COLO668 (cell line): ENCODE results near the gene LAMB2.

Experiments
- DNase-seq: peaks from one replicate; lab custom pipeline; 2025; ENCODE audit not compliant: unreplicated experiment; lab: John Stamatoyannopoulos, UW

LAMB2 gene

DNA sequence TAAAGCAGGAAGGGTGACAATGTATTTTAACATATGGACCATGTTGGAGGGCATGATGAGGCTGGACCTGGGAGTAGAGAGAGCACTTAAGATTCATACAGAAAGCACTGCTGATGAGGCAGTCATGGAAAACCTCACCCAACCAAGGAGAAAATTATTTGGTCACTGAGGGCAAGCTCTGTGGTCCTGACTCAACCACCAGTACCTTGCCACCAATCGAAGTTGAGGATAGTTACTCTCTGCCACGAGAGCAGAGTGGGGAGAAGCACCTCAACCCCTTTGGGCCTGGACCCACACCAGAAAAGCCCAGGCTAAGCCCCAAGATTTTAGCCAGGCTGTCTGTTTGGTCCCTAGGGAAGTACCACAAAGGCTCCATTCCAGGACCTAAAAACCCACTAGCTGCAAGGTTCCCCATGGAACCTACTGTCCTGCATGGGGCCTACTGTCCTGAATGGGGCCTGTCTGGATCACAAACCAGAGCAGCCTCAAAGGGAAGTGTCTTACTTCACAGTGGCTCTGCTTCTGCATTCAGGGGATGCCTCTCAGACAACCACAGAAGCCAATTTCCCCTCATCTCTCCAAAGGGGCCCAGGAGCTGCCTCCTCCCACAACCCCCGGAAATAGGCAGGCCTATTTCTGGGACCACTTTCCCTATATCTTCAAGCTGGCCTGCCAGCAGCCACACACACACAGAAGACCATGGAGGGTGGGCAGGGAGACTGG is 29.1 kb upstream of the LAMB2 start:
- no peak for DNase-seq

DNA sequence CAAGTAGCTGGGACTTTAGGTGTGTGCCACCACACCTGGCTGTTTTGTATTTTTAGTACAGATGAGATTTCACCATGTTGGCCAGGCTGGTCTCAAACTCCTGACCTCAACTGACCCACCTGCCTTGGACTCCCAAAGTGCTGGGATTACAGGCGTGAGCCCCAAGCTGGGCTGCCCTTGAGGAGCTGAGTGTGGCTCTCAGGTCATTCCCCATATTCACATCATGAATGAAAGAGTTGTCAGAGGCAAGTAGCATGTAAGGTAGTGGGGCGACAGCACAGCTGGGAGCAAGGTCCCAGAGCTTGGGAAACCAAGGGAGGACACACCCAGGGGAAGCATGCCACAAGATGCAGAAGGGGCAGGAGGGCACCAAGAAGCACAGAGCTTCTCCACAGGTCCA is 28.3 kb upstream of the LAMB2 start:
- no peak for DNase-seq

DNA sequence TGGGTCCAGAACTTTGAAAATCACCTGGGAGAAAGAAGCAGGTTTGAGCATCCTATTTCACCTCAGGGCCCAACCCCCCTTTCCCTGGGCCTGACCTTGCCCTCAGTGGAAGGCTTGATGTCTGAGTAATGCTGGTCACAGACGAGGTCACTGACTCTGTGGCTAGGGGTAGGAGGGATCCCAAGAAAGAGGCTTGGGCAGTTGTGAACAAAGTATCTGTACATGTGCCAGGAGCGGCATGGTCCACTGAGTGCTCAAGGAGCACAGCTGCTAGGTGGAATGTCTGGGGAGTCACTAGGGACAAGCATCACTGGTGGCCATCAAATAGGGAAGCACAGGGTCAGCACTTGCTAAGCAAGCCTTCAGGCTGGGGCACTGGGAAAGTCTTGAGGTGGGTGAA is 25.9 kb upstream of the LAMB2 start:
- DNase-seq: no peak

DNA sequence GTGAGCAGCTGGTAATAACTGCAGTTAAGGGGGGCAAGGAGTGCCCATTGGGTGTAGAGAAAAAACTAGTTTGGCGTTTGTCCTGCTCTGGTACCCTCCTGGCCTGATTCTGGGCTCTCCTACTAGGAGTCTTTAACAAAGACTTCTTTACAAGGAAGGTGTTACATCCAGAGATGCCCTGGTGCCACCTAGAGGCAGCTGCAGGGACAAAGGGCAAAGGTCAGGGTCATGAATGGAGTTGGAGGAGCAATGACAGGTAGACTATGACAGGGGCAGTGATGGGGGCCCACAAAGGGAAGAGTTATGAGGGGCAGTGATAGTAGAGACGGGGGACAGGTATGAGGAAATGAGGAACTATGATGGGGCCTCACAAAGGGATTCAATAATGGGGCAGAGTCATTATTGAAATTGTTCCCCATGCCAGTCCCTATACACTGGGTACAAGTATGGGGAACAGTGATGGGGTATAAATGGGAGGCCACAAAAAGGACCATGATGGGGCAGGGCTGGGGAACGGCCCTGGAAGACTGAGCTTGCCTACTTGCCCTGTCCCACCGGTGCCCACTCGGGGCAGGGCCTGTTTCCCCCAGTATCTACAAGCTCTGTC is 25.4 kb upstream of the LAMB2 start:
- peak; percentile 30 for DNase-seq

DNA sequence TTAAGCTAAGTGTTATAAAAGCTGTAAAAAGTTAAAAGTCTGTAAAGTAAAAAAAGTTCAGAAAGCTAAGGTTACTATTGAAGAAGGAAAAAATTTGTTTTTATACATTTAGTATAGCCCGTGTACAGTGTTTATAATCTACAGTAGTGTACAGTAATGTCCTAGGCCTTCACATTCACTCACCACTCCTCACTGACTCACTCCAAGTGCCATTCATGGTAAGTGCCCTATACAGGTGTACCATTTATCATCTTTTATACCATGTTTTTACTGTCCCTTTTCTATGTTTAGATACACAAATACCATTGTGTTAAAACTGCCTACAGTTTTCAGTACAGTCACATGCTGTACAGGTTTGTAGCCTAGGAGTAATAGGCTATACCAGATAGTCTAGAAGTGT is 24.4 kb upstream of the LAMB2 start:
- no peak for DNase-seq

DNA sequence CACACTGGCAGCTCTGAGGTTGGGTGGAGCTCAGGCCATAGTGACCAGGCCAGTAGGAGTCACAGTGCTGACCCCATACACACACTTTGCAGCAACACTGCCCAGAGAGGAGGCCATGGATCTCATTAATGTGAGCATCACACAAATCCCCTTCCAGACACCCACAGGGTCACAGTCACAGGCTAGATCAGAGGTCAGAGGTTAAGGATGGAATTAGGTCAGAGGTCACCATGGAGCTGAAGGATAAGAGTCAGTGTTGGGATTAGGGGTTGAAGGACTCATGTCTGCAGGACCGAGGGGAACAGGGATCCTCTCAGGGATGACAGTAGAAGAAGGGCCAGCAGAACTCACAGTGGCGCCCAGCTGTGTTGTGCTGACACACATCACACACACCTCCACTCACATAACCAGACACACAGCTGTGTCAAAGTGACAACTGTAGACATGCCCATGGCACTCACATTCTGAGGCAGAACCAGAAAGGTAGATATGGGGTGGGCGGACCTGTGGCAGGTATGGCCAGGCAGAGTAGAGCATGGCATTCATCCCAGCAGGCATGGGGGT is 20.6 kb upstream of the LAMB2 start:
- no peak for DNase-seq

DNA sequence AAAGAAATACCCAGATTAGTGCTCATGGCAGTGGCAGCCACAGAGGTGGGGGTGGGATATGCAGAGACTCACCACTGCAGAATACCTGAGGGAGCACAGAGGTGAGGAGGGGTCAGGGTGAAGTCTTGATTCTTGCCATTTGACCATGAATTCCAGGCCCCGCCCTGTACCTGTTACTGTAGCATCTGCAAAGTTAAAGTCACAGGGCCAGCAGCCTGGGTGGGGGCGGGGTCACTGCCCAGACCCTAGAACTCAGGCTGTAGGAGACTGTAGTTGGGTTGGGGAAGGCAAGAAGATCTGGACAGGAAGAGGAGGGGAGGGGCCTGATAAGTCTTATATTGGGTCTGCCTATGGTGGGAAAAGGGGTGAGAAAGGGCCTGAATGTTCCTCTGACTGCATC is 18.8 kb upstream of the LAMB2 start:
- no peak for DNase-seq

DNA sequence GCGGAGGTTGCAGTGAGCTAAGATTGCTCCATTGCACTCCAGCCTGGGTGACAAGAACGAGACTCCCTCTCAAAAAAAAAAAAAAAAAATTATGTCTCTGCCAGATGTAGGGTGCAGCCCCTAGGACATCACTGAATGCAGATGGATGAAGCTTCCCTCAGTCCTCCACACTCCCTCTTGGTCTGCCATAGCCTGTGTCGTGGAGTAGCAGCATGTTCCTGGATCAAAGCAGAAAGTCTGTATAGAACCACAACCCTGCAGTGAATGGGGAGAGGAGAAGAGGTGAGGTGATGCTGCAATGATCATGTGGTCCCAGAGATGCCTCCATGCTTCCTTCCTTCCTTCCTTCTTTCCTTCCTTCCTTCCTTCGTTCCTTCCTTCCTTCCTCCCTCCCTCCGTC is 15.3 kb upstream of the LAMB2 start:
- DNase-seq: no peak

DNA sequence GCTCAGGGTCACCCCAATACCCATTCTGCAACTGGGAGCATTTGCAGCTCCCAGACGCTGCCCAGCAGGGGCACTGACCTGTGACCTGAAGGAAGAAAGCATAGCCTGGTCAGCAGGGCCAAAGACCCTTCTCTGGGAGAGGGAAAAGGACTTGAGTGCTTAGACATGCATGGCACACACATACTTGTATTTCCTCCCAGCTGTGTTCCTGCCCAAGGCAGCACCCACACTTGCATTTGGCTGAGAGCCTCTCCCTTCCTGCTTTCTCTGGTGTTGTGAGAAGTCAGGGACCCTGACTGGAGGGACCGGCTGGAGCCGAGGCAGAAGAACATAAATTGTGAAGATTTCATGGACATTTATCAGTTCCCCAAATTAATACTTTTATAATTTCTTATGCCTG is 7.2 kb upstream of the LAMB2 start:
- DNase-seq: no peak

DNA sequence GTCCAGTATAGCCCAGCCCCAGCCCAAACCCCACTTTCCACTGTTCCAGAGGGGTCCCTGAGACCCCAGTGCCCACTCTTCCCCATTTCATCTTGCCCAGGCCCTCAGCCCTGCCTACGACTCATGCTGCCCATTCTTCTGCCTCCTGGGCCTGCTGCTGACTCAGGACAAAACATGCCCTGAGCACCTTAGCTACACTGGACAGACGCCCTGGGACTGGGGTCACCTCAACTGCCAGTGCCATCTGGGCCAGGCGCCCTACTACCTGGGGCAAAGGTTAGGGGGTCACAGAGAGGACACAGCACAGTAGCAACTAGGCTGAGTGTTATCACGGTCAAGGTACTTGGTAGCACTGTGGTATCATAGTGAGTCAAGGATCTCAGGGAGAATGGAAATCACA is 2.6 kb upstream of the LAMB2 start:
- no peak for DNase-seq

DNA sequence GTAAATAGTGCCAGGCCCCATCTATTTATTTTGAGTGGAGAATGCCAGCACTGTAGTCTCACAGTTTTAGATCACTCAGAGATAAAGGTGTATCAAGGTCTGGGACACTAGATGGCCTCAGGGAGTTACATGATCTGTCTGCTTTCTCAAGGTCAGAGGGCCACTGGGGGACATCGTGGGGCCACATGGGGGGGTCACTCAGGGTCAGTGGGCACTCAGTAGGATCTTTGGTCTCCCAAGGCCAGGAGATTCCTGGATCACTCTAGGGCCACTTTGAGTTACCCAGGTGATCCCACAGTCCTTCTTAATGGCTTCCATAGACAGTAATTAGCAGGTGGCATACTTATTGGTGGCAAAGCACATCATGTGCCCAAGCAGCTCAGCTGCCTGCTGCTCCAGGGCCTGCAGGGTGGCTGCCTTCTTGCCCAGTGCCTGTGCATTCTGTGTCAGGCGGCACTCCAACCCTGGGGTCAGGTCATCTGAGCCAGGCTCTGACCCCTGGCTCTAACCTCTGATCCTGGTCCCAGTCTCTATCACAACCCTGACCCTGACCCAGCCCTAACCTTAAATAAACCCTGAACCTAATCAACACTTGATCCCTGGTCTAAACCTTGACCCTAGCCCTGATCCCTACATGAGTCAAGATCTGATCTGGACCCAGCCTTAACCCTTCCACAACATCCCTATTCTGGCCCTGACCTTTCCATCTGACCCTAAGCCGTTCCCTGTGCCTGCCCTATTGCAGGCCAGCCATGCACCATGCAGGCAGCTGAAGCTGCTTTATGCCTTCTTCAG is 1.8 kb upstream of the LAMB2 start:
- no peak for DNase-seq

DNA sequence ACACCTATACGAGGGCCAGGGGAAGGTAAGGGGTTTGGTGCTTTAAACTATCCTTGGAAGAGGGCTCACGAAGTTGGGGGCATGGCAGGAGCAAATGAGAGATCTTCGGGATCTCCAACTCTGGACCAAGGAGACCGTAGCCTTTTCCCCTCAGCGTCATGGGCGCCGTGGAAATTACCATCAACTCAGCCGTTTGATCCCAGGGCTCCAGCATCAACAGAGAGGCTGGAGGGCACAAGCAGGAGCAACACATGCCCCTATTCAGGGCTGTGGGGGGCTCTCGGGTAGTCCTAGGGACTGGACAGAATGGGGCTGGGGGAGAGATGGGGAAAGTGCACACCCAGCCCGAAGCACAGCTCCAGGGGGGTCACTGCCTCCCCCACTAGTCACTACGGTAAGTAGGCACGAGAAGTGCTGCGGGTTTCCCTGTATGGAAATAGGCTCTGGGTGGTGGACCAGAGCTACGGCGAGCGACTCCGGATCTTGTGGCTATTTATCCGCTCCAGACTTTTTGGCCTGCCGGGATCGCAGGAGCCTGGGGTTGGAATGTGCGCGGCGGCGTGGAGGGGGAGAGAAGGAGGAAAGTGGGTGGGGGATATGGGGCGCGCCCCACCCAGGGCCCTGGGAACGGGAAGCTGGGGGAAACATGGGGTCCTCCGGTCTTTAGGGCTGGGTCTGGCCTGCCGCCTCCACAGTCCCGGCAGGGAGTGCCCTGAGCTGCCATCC is 539 bp upstream of the LAMB2 start:
- peak; percentile 65 for DNase-seq

DNA sequence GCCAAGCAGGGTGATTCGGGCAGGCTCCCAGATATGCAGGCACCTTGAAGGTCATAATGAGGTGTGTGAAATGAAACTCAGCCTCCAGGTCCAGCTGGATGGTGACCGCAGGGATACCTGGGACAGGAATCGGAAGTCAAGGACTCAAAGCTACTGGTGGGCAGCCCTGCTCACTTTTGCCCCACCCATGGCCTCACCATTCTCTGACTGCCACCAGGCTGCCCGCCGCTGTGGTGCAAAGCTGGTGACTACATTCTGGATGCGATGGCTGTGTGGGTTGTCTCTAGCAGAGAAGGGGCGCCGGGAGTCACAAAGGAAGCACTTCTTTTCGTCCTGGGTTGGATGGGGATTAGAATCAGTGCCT is 795 bp downstream of the LAMB2 start:
- no peak for DNase-seq

DNA sequence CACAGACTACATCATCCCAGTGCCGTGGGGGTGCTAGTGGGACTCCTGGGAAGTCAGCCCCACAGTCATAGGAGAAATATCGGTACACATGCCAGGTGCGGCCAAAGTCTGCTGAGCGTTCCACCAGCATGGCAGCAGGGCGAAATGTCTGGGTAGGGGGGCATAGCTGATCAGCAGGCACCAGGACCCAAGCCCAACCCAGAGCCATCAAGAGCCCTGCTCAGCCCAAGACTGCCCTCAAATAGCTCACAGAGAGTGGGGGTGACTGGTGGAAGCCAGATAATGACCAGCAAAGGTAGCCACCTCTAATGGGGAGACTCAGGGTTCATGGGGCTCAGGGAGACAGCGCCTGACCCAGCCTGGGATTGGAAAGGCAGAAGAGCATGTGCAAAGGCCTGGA is 1.3 kb downstream of the LAMB2 start:
- no peak for DNase-seq

DNA sequence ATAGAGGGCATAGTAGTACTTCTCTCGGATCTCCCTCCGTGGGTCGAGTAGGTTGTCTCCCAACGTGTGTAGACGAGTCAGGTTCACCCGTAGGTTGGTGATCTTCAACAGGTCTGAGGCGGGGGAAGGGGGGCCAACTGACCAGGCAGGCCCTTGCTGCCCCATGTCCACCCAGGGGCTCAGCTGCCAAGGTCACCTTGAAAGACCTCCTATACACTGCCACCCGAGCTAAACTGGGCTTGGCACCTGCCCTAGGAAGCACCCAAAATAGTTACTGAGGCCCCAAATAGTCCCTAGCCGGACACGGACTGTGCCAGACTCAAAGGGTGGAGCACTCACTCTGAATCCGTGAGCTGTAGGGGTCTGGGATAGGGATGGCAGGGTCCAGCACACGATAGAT is 1.8 kb downstream of the LAMB2 start:
- no peak for DNase-seq

DNA sequence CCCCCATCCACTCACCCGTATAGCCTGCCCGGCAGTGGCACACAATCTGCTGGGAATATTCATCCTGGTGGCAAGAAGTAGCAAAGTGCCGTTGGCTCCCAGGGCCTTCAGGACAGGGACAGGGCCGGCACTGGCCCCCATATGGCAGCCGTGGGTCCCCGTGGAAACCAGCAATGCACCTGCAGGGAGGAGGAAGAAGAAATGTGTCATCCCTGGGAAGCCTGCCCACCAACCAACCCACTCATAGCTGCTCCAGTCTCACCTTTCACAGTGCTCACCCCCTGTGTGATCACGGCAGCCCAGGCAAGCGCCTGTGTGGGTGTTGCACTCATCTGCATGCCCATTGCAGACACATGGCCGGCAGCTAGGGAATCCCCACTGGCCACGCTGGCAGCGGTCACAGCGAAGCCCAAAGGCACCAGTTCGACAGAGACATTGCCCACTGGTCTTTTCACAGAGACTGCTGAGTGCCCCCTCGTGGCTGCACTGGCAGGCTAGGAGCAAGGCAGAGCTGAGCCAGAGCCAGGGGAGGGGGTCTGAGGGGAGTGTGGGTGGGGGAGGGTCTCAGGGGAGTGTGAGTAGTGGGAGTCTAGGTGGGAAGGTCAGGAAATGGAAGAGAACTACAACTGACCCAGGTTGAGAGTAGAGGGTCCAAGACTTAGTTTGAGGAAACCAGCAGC is 7.7 kb downstream of the LAMB2 start:
- DNase-seq: peak; percentile 1

DNA sequence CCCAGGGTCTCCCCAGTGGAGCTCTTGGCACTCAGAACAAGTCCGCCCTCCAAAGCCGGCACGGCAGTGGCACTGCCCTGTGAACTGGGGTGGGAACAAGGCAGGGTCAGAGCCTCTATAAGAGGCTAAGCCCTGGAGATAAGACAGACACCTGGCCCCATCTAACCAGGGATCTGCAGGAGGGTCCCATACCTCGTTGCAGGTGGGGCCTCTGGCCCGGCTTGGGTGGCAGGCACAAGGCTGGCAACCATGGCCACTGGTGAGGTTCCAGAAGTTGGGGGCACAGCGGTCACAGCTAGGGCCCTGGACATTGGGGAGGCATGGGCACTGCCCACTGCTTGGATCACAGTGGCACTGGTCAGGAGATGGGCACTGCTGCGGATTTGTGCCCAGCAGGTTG is 8.6 kb downstream of the LAMB2 start:
- no peak for DNase-seq

DNA sequence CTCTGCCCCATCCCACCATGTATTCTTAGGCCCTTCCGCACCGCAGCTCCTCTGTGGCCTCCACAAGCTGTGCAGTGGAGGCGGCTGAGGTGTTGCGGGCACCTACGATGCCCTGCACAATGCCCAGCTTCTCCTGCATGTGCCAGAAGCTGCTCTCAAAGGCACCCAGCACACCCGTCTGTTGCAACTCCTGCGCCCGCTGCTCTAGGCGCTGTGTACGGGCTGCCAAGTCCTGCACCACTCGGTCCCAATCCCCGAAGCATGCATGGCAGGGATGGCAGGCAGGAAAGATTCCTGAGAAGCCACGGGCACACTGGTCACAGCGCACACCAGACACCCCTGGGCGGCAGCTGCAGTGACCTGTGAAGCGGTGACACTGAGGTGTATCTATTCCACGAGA is 9.2 kb downstream of the LAMB2 start:
- no peak for DNase-seq

DNA sequence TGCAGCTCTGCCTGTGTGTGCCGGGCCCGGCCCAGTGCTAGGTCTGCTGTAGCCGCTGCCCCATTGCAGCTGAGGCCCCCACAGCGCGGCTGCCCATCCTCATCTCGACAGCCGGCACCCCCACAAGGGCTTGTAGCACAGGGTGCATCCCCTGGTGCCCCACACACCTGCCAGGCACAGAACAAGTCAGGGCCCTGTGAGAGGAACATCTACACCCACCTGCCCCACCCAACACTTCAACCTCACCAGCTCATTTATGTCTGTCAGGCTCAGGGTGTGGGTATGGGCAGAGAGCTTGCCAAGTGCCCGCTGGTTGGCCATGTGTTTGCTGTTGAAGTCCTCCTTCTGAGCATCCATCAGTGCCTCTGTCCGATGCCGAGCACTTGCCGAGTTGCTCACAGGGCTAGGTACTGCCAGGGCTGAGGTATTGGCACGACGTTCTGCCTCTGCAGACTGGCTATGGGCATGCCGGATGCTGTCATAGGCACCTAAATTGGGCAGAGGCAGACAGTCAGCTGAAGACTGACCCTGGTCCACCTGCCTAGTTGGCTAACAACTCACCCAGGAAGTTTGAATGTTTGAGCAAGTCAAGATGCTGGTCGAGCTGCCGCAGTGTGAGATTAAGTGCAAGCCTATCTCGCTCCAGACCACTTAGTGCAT is 9.8 kb downstream of the LAMB2 start:
- no peak for DNase-seq

DNA sequence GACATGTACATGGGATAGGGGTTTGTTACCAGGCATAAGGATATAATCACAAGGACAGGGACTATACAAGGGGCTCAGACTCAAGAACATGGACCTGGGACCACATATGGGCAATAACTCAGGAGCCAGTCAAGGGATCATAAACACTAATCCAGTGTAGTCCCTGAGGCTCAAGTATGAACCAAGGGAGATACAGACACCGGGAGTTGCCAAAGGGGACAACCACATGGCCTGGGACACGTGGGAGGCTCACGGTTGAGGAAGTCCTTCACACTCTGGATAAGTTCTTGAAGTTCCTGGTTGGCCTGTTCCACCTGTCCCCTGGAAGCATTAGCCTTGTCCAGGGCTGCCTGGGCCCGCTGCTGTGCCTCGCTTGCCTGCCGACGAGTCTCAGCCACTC is 10.4 kb downstream of the LAMB2 start:
- no peak for DNase-seq
